Pancreas (tissue), 10 donors: ENCODE results near the gene SLC8A3. TPM values are rescaled to one million over a fixed set of nuclear protein-coding genes. Genes with fewer than 3 reads are reported as not detected.

ENCODE experiments used
- ATAC-seq, 4 donors: fragments of 200-7000 bp; cut with Tn5 transposase; one replicate each; pipeline versions ENCODE4 v1.8.0 to v1.9.1; 2020; ENCODE audit warnings: mild to moderate bottlenecking in 4 of 4, moderate library complexity in 4 of 4
- DNase-seq, 6 donors: peaks; one replicate each; pipeline ENCODE4 v3.0.0-alpha.2; 2020
- FAIRE-seq: peaks from 2 replicates; lab custom pipeline; 2012; peaks lifted over from hg19 to GRCh38; lab: Jason Lieb, UNC
- H3K27ac ChIP-seq, 4 donors: fragments of 200-600 bp; sonication (generic); 1 replicate in 3 of 4; 2 replicates in 1 of 4; pipeline versions ENCODE4 v1.5.0 to v1.8.0; 2020
- H3K27me3 ChIP-seq, 4 donors: fragments of 200-600 bp; one replicate each; pipeline ENCODE4 v1.8.0; 2021
- H3K36me3 ChIP-seq, 3 donors: fragments of 200-600 bp; sonication (generic) in 1 of 3; one replicate each; pipeline versions ENCODE4 v1.5.0 to v1.8.0; 2020 to 2021
- H3K4me1 ChIP-seq, 3 donors: fragments of 200-600 bp; one replicate each; pipeline ENCODE4 v1.8.0; 2021
- H3K4me3 ChIP-seq, 4 donors: fragments of 200-600 bp; sonication (generic) in 2 of 4; one replicate each; pipeline versions ENCODE4 v1.5.0 to v1.8.0; 2020 to 2021
- H3K9me3 ChIP-seq, 4 donors: fragments of 200-600 bp; one replicate each; pipeline ENCODE4 v1.8.0; 2021
- CTCF ChIP-seq, 4 donors: fragments of 200-600 bp; sonication (generic) in 3 of 4; IDR thresholded peaks; one replicate each; pipeline versions ENCODE4 v1.5.0 to v1.8.0; 2021; ENCODE audit warnings: antibody characterized with exemption in 4 of 4
- WGBS, 2 donors: extraction: QIAGEN DNeasy Blood & Tissue Kit; methylation state at CpG; one replicate each; pipeline ENCODE4 v1.1.7; 2013; 5-methylcytosine and 5-hydroxymethylcytosine counted together
- intact Hi-C, 3 donors: fragments of 100-400 bp; cut with DNase I; formaldehyde crosslinking; loops; one replicate each; pipeline versions ENCODE4 v1.11.1 to v1.14.2; 2022
- polyA plus RNA-seq, 2 donors: library from polyadenylated mRNA; stranded (reverse); fragments of 200-250 nt; gene quantifications; one replicate each; pipeline ENCODE4 v1.2.3, GENCODE V29; 2013
- total RNA-seq, 6 donors: library from RNA; stranded (reverse); fragmentation: NEBNext Ultra II Directional in 4 of 6; extraction: Animal tissue kit (Norgen Biotek cat#: 25700) in 4 of 6; gene quantifications; one replicate each; pipeline versions ENCODE4 v1.2.1 to v1.2.4, GENCODE V29; 2021 to 2023
- donor health status: healthy with polysubstance abuse.
- donor health status: DM: no; HTN: no; CAD: no; lungs with moderate emphysema.
- donor health status: DM: no; HTN: no; CAD: no.
- donor health status: control.
- donor health status: control.
- donor health status: Bipolar disorder and iron deficiency.
- donor health status: DM: yes; HTN: yes; CAD: no.
- donor health status: DM: no; HTN: no; CAD: no.
- donor health status: DM: no; HTN: no; CAD: no.
- donor health status: DM: yes; HTN: yes; CAD: no.

Gene SLC8A3
- total and polyA plus RNA-seq, 8 donors = 0.08 to 1.5 (median 0.40) TPM

GRCh38 chr14:70009961-70010360, 178.8 kb downstream of the SLC8A3 start:
- DNase-seq (no peak), ATAC-seq (no peak), FAIRE-seq (no peak)
- no peak overlapping the region for H3K27ac ChIP-seq
- H3K9me3 ChIP-seq = no peaks in the 10 kb centered on the region
- TF ChIP-seq CTCF (IDR thresholded peaks at IDR 0.05) = no peak
- H3K27me3 ChIP-seq = no peaks in the 10 kb centered on the region
- no peaks in the 10 kb centered on the region for H3K36me3 ChIP-seq
- H3K4me3 ChIP-seq = no peak overlapping the region
- WGBS, 2 donors = 73 to 86% methylated on average over 8 of the region's 8 CpGs
- peaks cover 0 to 7% (median 0%) of the 10 kb centered on the region in 3 donors for H3K4me1 ChIP-seq
- intact Hi-C loops = loop anchor here in 1 of 3 donors (5.0 kb wide), 1 partner anchor 133 kb away; the partner anchor contains the start of gene SMOC1

GRCh38 chr14:70008284-70009262, 180.2 kb downstream of the SLC8A3 start:
- H3K27me3 ChIP-seq = no peaks in the 10 kb centered on the region
- 71 to 73% methylated on average over 6 of the region's 6 CpGs for WGBS, 2 donors
- DNase-seq (no peak), ATAC-seq (no peak), FAIRE-seq (no peak)
- H3K4me3 ChIP-seq = no peak overlapping the region
- peaks cover 0 to 9% (median 0%) of the 10 kb centered on the region in 3 donors for H3K4me1 ChIP-seq
- intact Hi-C loops = no loop called here
- no peaks in the 10 kb centered on the region for H3K9me3 ChIP-seq
- no peak for TF ChIP-seq CTCF (IDR thresholded peaks at IDR 0.05)
- H3K36me3 ChIP-seq = no peaks in the 10 kb centered on the region
- H3K27ac ChIP-seq = no peak overlapping the region

GRCh38 chr14:70006699-70007098, 182.1 kb downstream of the SLC8A3 start:
- FAIRE-seq = no peak

GRCh38 chr14:70005281-70005805, 183.4 kb downstream of the SLC8A3 start:
- intact Hi-C loops = no loop called here
- ATAC-seq (peak; percentile 61 to 94 (median 78)), DNase-seq (peak in 1 of 6 donors; percentile 65), FAIRE-seq (no peak)
- 73 to 74% methylated on average over 5 of the region's 5 CpGs for WGBS, 2 donors
- no peak for TF ChIP-seq CTCF (IDR thresholded peaks at IDR 0.05)
- Histone ChIP-seq H3K4me3 (no peak overlapping the region), H3K4me1 (peaks cover 0 to 10% (median 7%) of the 10 kb centered on the region in 3 donors), H3K27me3 (no peaks in the 10 kb centered on the region), H3K36me3 (no peaks in the 10 kb centered on the region), H3K27ac (peak overlapping the region in 1 of 4 donors; percentile 24), H3K9me3 (no peaks in the 10 kb centered on the region)

More at GRCh38 chr14:70006699-70007098, 182.1 kb downstream of the SLC8A3 start:
- H3K4me3 ChIP-seq = no peak overlapping the region
- peaks cover 0 to 9% (median 7%) of the 10 kb centered on the region in 3 donors for H3K4me1 ChIP-seq
- WGBS, 2 donors = 93% methylated on average over 6 of the region's 6 CpGs
- H3K36me3 ChIP-seq = no peaks in the 10 kb centered on the region
- H3K27me3 ChIP-seq = no peaks in the 10 kb centered on the region
- no peak for DNase-seq
- intact Hi-C loops = no loop called here
- no peaks in the 10 kb centered on the region for H3K9me3 ChIP-seq
- no peak overlapping the region for H3K27ac ChIP-seq
- no peak for ATAC-seq
- no peak for TF ChIP-seq CTCF (IDR thresholded peaks at IDR 0.05)
